Liver (tissue), 9 donors: ENCODE data around the gene PHETA1. TPM values are rescaled to one million over a fixed set of nuclear protein-coding genes. Genes with fewer than 3 reads are reported as not detected.

ENCODE experiments used
- DNase-seq: peaks from one replicate; pipeline ENCODE4 v3.0.0-alpha.2; 2017; ENCODE audit warnings: low spot score
- H3K27ac ChIP-seq, 2 donors: one replicate each; pipeline ENCODE4 v1.7.0; 2013; ENCODE audit warnings: inconsistent platforms in 2 of 2, low read length in 2 of 2, control low read depth in 1 of 2, low read depth in 1 of 2, mild to moderate bottlenecking in 1 of 2
- H3K27me3 ChIP-seq, 4 donors: one replicate each; pipeline versions ENCODE4 v1.6.1 to v1.7.0; 2013; ENCODE audit warnings: low read length in 3 of 4, inconsistent platforms in 1 of 4, mild to moderate bottlenecking in 1 of 4, moderate library complexity in 1 of 4; ENCODE audit not compliant: control insufficient read depth in 4 of 4, insufficient read depth in 4 of 4
- H3K36me3 ChIP-seq, 4 donors: one replicate each; pipeline versions ENCODE4 v1.6.1 to v1.7.0; 2013; ENCODE audit warnings: low read length in 3 of 4, mild to moderate bottlenecking in 3 of 4, low read depth in 1 of 4, moderate library complexity in 1 of 4; ENCODE audit not compliant: control insufficient read depth in 4 of 4, insufficient read depth in 3 of 4
- H3K4me1 ChIP-seq, 4 donors: one replicate each; pipeline versions ENCODE4 v1.6.1 to v1.7.0; 2013; ENCODE audit warnings: low read length in 3 of 4, mild to moderate bottlenecking in 3 of 4, moderate library complexity in 1 of 4; ENCODE audit not compliant: control insufficient read depth in 4 of 4, insufficient read depth in 4 of 4
- H3K4me3 ChIP-seq, 3 donors: one replicate each; pipeline versions ENCODE4 v1.6.1 to v1.7.0; 2013; ENCODE audit warnings: low read length in 3 of 3, control low read depth in 1 of 3, low read depth in 1 of 3, mild to moderate bottlenecking in 1 of 3
- H3K9ac ChIP-seq, 2 donors: one replicate each; pipeline ENCODE4 v1.7.0; 2013; ENCODE audit warnings: low read length in 2 of 2, mild to moderate bottlenecking in 2 of 2, moderate library complexity in 2 of 2, control low read depth in 1 of 2, low read depth in 1 of 2
- H3K9me3 ChIP-seq, 4 donors: one replicate each; pipeline versions ENCODE4 v1.6.1 to v1.7.0; 2013; ENCODE audit warnings: low read length in 3 of 4; ENCODE audit not compliant: control insufficient read depth in 4 of 4
- ATF3 ChIP-seq: IDR thresholded peaks from 2 replicates; pipeline ENCODE4 v1.6.1; 2016; ENCODE audit warnings: antibody characterized with exemption
- CTCF ChIP-seq: fragments of 150-350 bp; IDR thresholded peaks from 2 replicates; pipeline ENCODE4 v1.5.1; 2017; ENCODE audit warnings: improper control_type of control experiment, low read depth, low read length; ENCODE audit not compliant: missing input control
- EGR1 ChIP-seq, 2 donors: IDR thresholded peaks; 2 replicates each; pipeline ENCODE4 v1.6.1; 2016 to 2018; ENCODE audit warnings: antibody characterized with exemption in 2 of 2, low read depth in 2 of 2
- FOXA1 ChIP-seq: IDR thresholded peaks from 2 replicates; pipeline ENCODE4 v1.6.1; 2016; ENCODE audit warnings: antibody characterized with exemption
- FOXA2 ChIP-seq: IDR thresholded peaks from 2 replicates; pipeline ENCODE4 v1.6.1; 2016; ENCODE audit warnings: antibody characterized with exemption
- GABPA ChIP-seq, 2 donors: IDR thresholded peaks in 1 of 2; conservative IDR thresholded peaks in 1 of 2; 2 replicates each; pipeline ENCODE4 v1.6.1; 2016; ENCODE audit warnings: antibody characterized with exemption in 2 of 2, mild to moderate bottlenecking in 1 of 2, moderate library complexity in 1 of 2
- HNF4A ChIP-seq, 2 donors: conservative IDR thresholded peaks; 2 replicates each; pipeline ENCODE4 v1.6.1; 2016; ENCODE audit warnings: antibody characterized with exemption in 2 of 2, mild to moderate bottlenecking in 2 of 2
- HNF4G ChIP-seq: IDR thresholded peaks from 2 replicates; pipeline ENCODE4 v1.6.1; 2016; ENCODE audit warnings: antibody characterized with exemption
- JUND ChIP-seq, 2 donors: IDR thresholded peaks; 2 replicates each; pipeline ENCODE4 v1.6.1; 2016; ENCODE audit warnings: antibody characterized with exemption in 2 of 2
- MAX ChIP-seq: IDR thresholded peaks from 2 replicates; pipeline ENCODE4 v1.6.1; 2016; ENCODE audit warnings: antibody characterized with exemption
- NR2F2 ChIP-seq: IDR thresholded peaks from 2 replicates; pipeline ENCODE4 v1.6.1; 2016; ENCODE audit warnings: antibody characterized with exemption
- RAD21 ChIP-seq, 2 donors: IDR thresholded peaks; 2 replicates each; pipeline ENCODE4 v1.6.1; 2016; ENCODE audit warnings: antibody characterized with exemption in 2 of 2, mild to moderate bottlenecking in 2 of 2
- REST ChIP-seq: IDR thresholded peaks from 2 replicates; pipeline ENCODE4 v1.6.1; 2016; ENCODE audit warnings: antibody characterized with exemption, mild to moderate bottlenecking
- RXRA ChIP-seq, 2 donors: IDR thresholded peaks; 2 replicates each; pipeline ENCODE4 v1.6.1; 2017 to 2018; ENCODE audit warnings: antibody characterized with exemption in 2 of 2, mild to moderate bottlenecking in 1 of 2
- SP1 ChIP-seq: IDR thresholded peaks from 2 replicates; pipeline ENCODE4 v1.6.1; 2018; ENCODE audit warnings: antibody characterized with exemption, mild to moderate bottlenecking
- TAF1 ChIP-seq: conservative IDR thresholded peaks from 2 replicates; pipeline ENCODE4 v1.6.1; 2016; ENCODE audit warnings: antibody characterized with exemption, mild to moderate bottlenecking
- YY1 ChIP-seq: IDR thresholded peaks from 2 replicates; pipeline ENCODE4 v1.6.1; 2016; ENCODE audit warnings: antibody characterized with exemption, mild to moderate bottlenecking
- ZBTB33 ChIP-seq: IDR thresholded peaks from 2 replicates; pipeline ENCODE4 v1.6.1; 2016; ENCODE audit warnings: antibody characterized with exemption
- WGBS: extraction: QIAGEN DNeasy Blood & Tissue Kit; methylation state at CpG from one replicate; pipeline ENCODE4 v1.1.7; 2013; 5-methylcytosine and 5-hydroxymethylcytosine counted together
- polyA plus RNA-seq, 2 donors: library from polyadenylated mRNA; stranded (reverse) in 1 of 2; unstranded in 1 of 2; fragments of 200-250 nt in 1 of 2; fragments of >200 nt in 1 of 2; fragmentation: Nextera tagmentation in 1 of 2; extraction: Ambion mirVana in 1 of 2; gene quantifications; one replicate each; pipeline versions ENCODE4 v1.2.1 to v1.2.3, GENCODE V29; 2013 to 2015
- total RNA-seq, 2 donors: library from RNA; depleted of rRNA; stranded (reverse); fragments of >200 nt; gene quantifications; one replicate each; pipeline ENCODE4 v1.2.3, GENCODE V29; 2014
- donor health status: healthy.
- donor health status: healthy.
- donor health status: healthy.
- donor health status: healthy.
- donor health status: healthy.

PHETA1 gene
- total and polyA plus RNA-seq, 4 donors: 2.4 to 5.7 (median 3.9) TPM

GRCh38 chr12:111366583-111366982, 2.3 kb downstream of the PHETA1 start:
- DNase-seq: no peak
- peaks cover 21 to 57% (median 41%) of the 10 kb centered on the region in 4 donors for H3K4me1 ChIP-seq
- H3K36me3 ChIP-seq: no peaks in the 10 kb centered on the region
- 98% methylated on average over 2 of the region's 2 CpGs for WGBS
- H3K9me3 ChIP-seq: no peaks in the 10 kb centered on the region
- H3K4me3 ChIP-seq: no peak overlapping the region
- no peaks in the 10 kb centered on the region for H3K27me3 ChIP-seq
- TF ChIP-seq HNF4G (no peak), REST (no peak), JUND (IDR thresholded peaks at IDR 0.05) (no peak), FOXA1 (no peak), SP1 (no peak), FOXA2 (no peak), YY1 (no peak), GABPA (IDR thresholded peaks at IDR 0.05 in 1 of 2, conservative IDR thresholded peaks at IDR 0.05 in 1 of 2) (no peak), RAD21 (IDR thresholded peaks at IDR 0.05) (no peak), CTCF (no peak), RXRA (IDR thresholded peaks at IDR 0.05) (no peak), MAX (no peak), ATF3 (no peak), EGR1 (IDR thresholded peaks at IDR 0.05; ENCODE audit: low read depth in 2 of 2) (no peak), NR2F2 (no peak), HNF4A (conservative IDR thresholded peaks at IDR 0.05) (no peak), TAF1 (no peak), ZBTB33 (no peak)
- H3K27ac ChIP-seq: no peak overlapping the region
- H3K9ac ChIP-seq: no peak overlapping the region
